ENCODE data around the gene MTSS2.

- TF ChIP-seq, protein P1, sequence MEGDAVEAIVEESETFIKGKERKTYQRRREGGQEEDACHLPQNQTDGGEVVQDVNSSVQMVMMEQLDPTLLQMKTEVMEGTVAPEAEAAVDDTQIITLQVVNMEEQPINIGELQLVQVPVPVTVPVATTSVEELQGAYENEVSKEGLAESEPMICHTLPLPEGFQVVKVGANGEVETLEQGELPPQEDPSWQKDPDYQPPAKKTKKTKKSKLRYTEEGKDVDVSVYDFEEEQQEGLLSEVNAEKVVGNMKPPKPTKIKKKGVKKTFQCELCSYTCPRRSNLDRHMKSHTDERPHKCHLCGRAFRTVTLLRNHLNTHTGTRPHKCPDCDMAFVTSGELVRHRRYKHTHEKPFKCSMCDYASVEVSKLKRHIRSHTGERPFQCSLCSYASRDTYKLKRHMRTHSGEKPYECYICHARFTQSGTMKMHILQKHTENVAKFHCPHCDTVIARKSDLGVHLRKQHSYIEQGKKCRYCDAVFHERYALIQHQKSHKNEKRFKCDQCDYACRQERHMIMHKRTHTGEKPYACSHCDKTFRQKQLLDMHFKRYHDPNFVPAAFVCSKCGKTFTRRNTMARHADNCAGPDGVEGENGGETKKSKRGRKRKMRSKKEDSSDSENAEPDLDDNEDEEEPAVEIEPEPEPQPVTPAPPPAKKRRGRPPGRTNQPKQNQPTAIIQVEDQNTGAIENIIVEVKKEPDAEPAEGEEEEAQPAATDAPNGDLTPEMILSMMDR (IDR thresholded peaks at IDR 0.05), result no peak
- TF ChIP-seq POLR2A (IDR thresholded peaks at IDR 0.05), result no peak
Measured at GRCh38 chr16:70696355-70696754, 10.5 kb upstream of the MTSS2 start.

Data from adrenal gland (tissue), 5 donors.